HCT116 (cell line): Measurements from ENCODE around the gene SPEM1. TPM values are rescaled to one million over a fixed set of nuclear protein-coding genes. Genes with fewer than 3 reads are reported as not detected.

Experiments used
- ATAC-seq: fragments of 200-7000 bp; cut with Tn5 transposase; 2 replicates; pipeline ENCODE4 v1.9.1; 2020; ENCODE audit warnings: mild to moderate bottlenecking, moderate library complexity
- BruUV-seq: library from RNA; stranded (reverse); fragments of 400-500 nt; replicated peaks from 2 replicates; lab custom pipeline; 2021; lab: Mats Ljungman, UMichigan
- CTCF ChIA-PET: fragments of 300-600 bp; sonication (Branson Sonifier 250); formaldehyde crosslinking; loops from one replicate; lab custom pipeline; 2021; ENCODE audit warnings: antibody characterized with exemption; lab: Charles Lee
- POLR2A ChIA-PET: fragments of 300-600, 350-600 bp; sonication (Branson Sonifier 250); formaldehyde crosslinking; loops from one replicate; lab custom pipeline; 2021; ENCODE audit warnings: antibody characterized with exemption; lab: Charles Lee
- RAD21 ChIA-PET, 2 experiments: fragments of 300-600 bp; sonication (Branson Sonifier 250); formaldehyde crosslinking; loops; one replicate each; lab custom pipeline; 2023; ENCODE audit warnings: low total read pairs in 2 of 2; ENCODE audit not compliant: uncharacterized antibody in 2 of 2, unreplicated experiment in 2 of 2, low non-redundant PET in 1 of 2; lab: Charles Lee
- DNase-seq: peaks from one replicate; pipeline ENCODE4 v3.0.0-alpha.2; 2010; ENCODE audit warnings: low read depth, low spot score
- H2AFZ ChIP-seq: fragments of 200-600 bp; shearing (Covaris generic), sonication (generic); 2 replicates; pipeline ENCODE4 v1.6.1; 2017; ENCODE audit warnings: low read depth, mixed run types, mixed read lengths, antibody characterized with exemption, low read length; ENCODE audit not compliant: poor library complexity, severe bottlenecking
- H3K27ac ChIP-seq: 2 replicates; pipeline ENCODE4 v1.5.1; 2012; ENCODE audit warnings: low read depth, low read length
- H3K27me3 ChIP-seq: fragments of 200-600 bp; sonication (generic); 2 replicates; pipeline ENCODE4 v1.6.1; 2016; ENCODE audit warnings: mixed run types, low read length, mixed read lengths; ENCODE audit not compliant: insufficient read depth
- H3K36me3 ChIP-seq, 2 experiments: fragments of 200-500 bp in 1 of 2; fragments of 200-600 bp in 1 of 2; sonication (Bioruptor generic) in 1 of 2; sonication (generic) in 1 of 2; 2 replicates each; pipeline versions ENCODE4 v1.5.1 to v1.6.1; 2014 to 2016; ENCODE audit warnings: low read length in 2 of 2, inconsistent platforms in 1 of 2, mixed read lengths in 1 of 2, mixed run types in 1 of 2; ENCODE audit not compliant: insufficient read depth in 2 of 2, control insufficient read depth in 1 of 2
- H3K4me1 ChIP-seq, 2 experiments: fragments of 200-600 bp in 1 of 2; sonication (generic) in 1 of 2; 2 replicates each; pipeline versions ENCODE4 v1.5.1 to v1.6.1; 2012 to 2017; ENCODE audit warnings: low read length in 2 of 2, inconsistent platforms in 1 of 2, mild to moderate bottlenecking in 1 of 2, mixed read lengths in 1 of 2, mixed run types in 1 of 2, moderate library complexity in 1 of 2; ENCODE audit not compliant: insufficient read depth in 2 of 2, control insufficient read depth in 1 of 2
- H3K4me2 ChIP-seq: fragments of 200-600 bp; sonication (generic); 2 replicates; pipeline ENCODE4 v1.6.1; 2017; ENCODE audit warnings: mixed run types, low read length, mixed read lengths
- H3K4me3 ChIP-seq, 2 experiments: fragments of 200-600 bp in 1 of 2; sonication (generic) in 1 of 2; replicated peaks in 1 of 2; 2 replicates each; pipeline ENCODE4 v1.5.1; 2011 to 2016; ENCODE audit warnings: low read length in 2 of 2, control low read depth in 1 of 2, low read depth in 1 of 2, mild to moderate bottlenecking in 1 of 2, mixed read lengths in 1 of 2, mixed run types in 1 of 2
- H3K79me2 ChIP-seq: fragments of 200-600 bp; sonication (generic); 2 replicates; pipeline ENCODE4 v1.6.1; 2017; ENCODE audit warnings: mild to moderate bottlenecking, mixed run types, low read length, moderate library complexity, mixed read lengths; ENCODE audit not compliant: insufficient read depth
- H3K9ac ChIP-seq: fragments of 200-600 bp; sonication (generic); 2 replicates; pipeline ENCODE4 v1.6.1; 2016; ENCODE audit warnings: low read length, mixed read lengths
- H3K9me2 ChIP-seq: fragments of 200-600 bp; sonication (generic), shearing (Covaris generic); 2 replicates; pipeline ENCODE4 v1.6.1; 2017; ENCODE audit warnings: mixed run types, mild to moderate bottlenecking, moderate library complexity; ENCODE audit not compliant: insufficient read depth
- H3K9me3 ChIP-seq, 2 experiments: fragments of 200-500 bp in 1 of 2; fragments of 200-600 bp in 1 of 2; sonication (Bioruptor generic) in 1 of 2; sonication (generic) in 1 of 2; 2 replicates each; pipeline ENCODE4 v1.6.1; 2014 to 2017; ENCODE audit warnings: low read length in 2 of 2, mixed read lengths in 2 of 2, inconsistent platforms in 1 of 2, low read depth in 1 of 2, mild to moderate bottlenecking in 1 of 2, mixed run types in 1 of 2, moderate library complexity in 1 of 2; ENCODE audit not compliant: control insufficient read depth in 1 of 2, insufficient read depth in 1 of 2
- H4K20me1 ChIP-seq: fragments of 200-600 bp; sonication (generic), shearing (Covaris generic); 2 replicates; pipeline ENCODE4 v1.6.1; 2017; ENCODE audit warnings: mixed run types, mild to moderate bottlenecking, moderate library complexity; ENCODE audit not compliant: insufficient read depth
- CBX3 ChIP-seq: IDR thresholded peaks from 2 replicates; pipeline ENCODE4 v1.6.1; 2012; ENCODE audit warnings: low read depth
- CEBPB ChIP-seq: IDR thresholded peaks from 2 replicates; pipeline ENCODE4 v1.6.1; 2012; ENCODE audit warnings: low read depth
- EGR1 ChIP-seq: IDR thresholded peaks from 2 replicates; pipeline ENCODE4 v1.6.1; 2012; ENCODE audit warnings: low read depth
- EZH2 ChIP-seq: fragments of 200-600 bp; sonication (generic); IDR thresholded peaks from 2 replicates; pipeline ENCODE4 v1.6.1; 2017; ENCODE audit warnings: antibody characterized with exemption, mixed run types
- FOSL1 ChIP-seq: IDR thresholded peaks from 2 replicates; pipeline ENCODE4 v1.6.1; 2012; ENCODE audit warnings: low read depth
- JUND ChIP-seq: IDR thresholded peaks from 2 replicates; pipeline ENCODE4 v1.6.1; 2012
- SIN3A ChIP-seq: IDR thresholded peaks from 2 replicates; pipeline ENCODE4 v1.6.1; 2012; ENCODE audit warnings: low read depth
- SP1 ChIP-seq: IDR thresholded peaks from 2 replicates; pipeline ENCODE4 v1.6.1; 2012; ENCODE audit warnings: low read depth
- TCF7L2 ChIP-seq: IDR thresholded peaks from 2 replicates; pipeline ENCODE4 v1.7.0; 2011; ENCODE audit warnings: borderline replicate concordance, inconsistent platforms; ENCODE audit not compliant: insufficient read depth, insufficient read length; ENCODE audit errors: extremely low read depth
- YY1 ChIP-seq: IDR thresholded peaks from 2 replicates; pipeline ENCODE4 v1.6.1; 2011; ENCODE audit warnings: low read length, low read depth, moderate library complexity, mild to moderate bottlenecking; ENCODE audit not compliant: insufficient replicate concordance; ENCODE audit errors: extremely low read depth
- intact Hi-C: fragments of 100-400 bp; cut with micrococcal nuclease; formaldehyde crosslinking; loops from 2 replicates; pipeline ENCODE4 v1.10.0; 2022
- total RNA-seq: library from RNA; stranded (reverse); gene quantifications from one replicate; pipeline ENCODE4 v1.2.1, GENCODE V29; 2021; ENCODE audit not compliant: unreplicated experiment
- TF ChIP-seq, protein P1 (sequence below): IDR thresholded peaks from 2 replicates; pipeline ENCODE4 v1.6.1; 2012
- TF ChIP-seq, protein P2 (sequence below): IDR thresholded peaks from 2 replicates; pipeline ENCODE4 v1.6.1; 2012

SPEM1 gene
- total RNA-seq, 1 experiment from 2014 or later: 0.32 TPM

DNA sequence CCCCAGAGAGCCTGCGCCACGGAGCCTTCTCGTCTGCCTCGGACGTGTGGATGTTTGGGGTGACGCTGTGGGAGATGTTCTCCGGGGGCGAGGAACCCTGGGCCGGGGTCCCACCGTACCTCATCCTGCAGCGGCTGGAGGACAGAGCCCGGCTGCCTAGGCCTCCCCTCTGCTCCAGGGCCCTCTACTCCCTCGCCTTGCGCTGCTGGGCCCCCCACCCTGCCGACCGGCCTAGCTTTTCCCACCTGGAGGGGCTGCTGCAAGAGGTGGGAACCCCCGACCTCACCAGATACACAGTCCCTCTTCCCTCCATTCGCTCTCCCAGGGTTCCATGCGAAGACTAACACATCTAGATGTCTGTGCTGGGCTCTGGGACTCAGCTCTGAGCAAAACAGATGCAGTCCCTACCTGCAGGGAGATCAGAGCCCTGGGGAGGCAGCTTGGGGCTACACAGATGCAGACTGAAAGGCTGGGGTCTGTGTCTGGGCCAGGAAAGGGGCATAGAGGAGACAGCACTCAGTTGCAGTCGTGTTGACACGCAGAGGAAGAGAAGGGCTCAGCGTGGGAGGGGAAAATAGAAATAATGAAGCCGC, 35.5 kb upstream of the SPEM1 start:
- ChIA-PET POLR2A (interaction anchor here (1.6 kb wide), 1 partner anchor 8 kb away, joined by 3 read pairs; no protein-coding TSS in a partner anchor), CTCF (no interaction called here)

DNA sequence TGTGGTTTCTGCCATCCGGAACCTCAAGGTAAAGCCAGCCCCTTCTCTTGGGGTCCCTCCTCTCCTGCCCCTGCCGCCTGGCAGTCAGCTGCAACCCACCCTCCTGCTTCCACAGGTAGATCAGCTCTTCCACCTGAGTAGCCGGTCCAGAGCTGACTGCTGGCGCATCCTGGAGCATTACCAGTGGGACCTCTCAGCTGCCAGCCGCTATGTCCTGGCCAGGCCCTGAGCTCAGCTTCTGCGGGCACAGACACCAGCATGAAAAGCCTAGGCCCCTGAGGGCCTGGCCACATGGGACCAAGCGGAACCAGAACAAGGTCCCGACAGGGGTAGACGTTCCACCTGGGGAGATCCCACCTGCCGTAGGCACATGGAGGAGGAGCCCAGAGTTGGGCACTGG, 31.3 kb upstream of the SPEM1 start:
- Histone ChIP-seq H3K4me3 (no peak overlapping the region), H4K20me1 (no peaks in the 10 kb centered on the region), H2AFZ (no peak overlapping the region), H3K9me2 (no peaks in the 10 kb centered on the region), H3K4me2 (no peak overlapping the region), H3K27ac (no peak overlapping the region), H3K79me2 (0 out of 2 replicates have a peak, but pooled peaks cover 7% of the 10 kb centered on the region), H3K9me3 (no peaks in the 10 kb centered on the region), H3K4me1 (peaks cover 3 to 9% of the 10 kb centered on the region in 2 experiments; a peak in 2 of 4 replicates), H3K36me3 (peaks cover 10 to 20% of the 10 kb centered on the region in 2 experiments; a peak in 3 of 4 replicates), H3K9ac (no peak overlapping the region), H3K27me3 (no peaks in the 10 kb centered on the region)
- RAD21 ChIA-PET: no interaction called here
- ATAC-seq (no peak), DNase-seq (no peak)
- TF ChIP-seq EZH2 (no peak), YY1 (no peak), JUND (no peak), SP1 (no peak), EGR1 (no peak), FOSL1 (no peak), SIN3A (no peak)
- TF ChIP-seq, protein P1, sequence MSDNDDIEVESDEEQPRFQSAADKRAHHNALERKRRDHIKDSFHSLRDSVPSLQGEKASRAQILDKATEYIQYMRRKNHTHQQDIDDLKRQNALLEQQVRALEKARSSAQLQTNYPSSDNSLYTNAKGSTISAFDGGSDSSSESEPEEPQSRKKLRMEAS: no peak
- CTCF ChIA-PET: no interaction called here
- intact Hi-C loops: no loop called here
- BruUV-seq: no TSS peak
- POLR2A ChIA-PET: interaction anchor here (1.2 kb wide), 1 partner anchor 12 kb away, joined by 3 read pairs; no protein-coding TSS in a partner anchor

More for the DNA sequence above, 35.5 kb upstream of the SPEM1 start:
- H3K36me3 ChIP-seq: peaks cover 3 to 18% of the 10 kb centered on the region in 2 experiments; a peak in 2 of 4 replicates
- ATAC-seq (no peak), DNase-seq (no peak)
- no peak for TF ChIP-seq CEBPB
- TF ChIP-seq TCF7L2: no peak
- TF ChIP-seq, protein P2, sequence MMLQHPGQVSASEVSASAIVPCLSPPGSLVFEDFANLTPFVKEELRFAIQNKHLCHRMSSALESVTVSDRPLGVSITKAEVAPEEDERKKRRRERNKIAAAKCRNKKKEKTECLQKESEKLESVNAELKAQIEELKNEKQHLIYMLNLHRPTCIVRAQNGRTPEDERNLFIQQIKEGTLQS: no peak
- no peak for TF ChIP-seq JUND
- no peak for TF ChIP-seq FOSL1
- TF ChIP-seq CBX3: no peak
- TF ChIP-seq, protein P1: no peak
- no peak for TF ChIP-seq EGR1
- TF ChIP-seq EZH2: no peak
- TF ChIP-seq SP1: no peak
- no peak overlapping the region for H3K27ac ChIP-seq
- no peaks in the 10 kb centered on the region for H3K27me3 ChIP-seq
- H3K4me1 ChIP-seq: peaks cover 8 to 26% of the 10 kb centered on the region in 2 experiments; a peak in 3 of 4 replicates
- H3K4me2 ChIP-seq: no peak overlapping the region
- H3K4me3 ChIP-seq: no peak overlapping the region
- 0 out of 4 replicates have a peak, but pooled peaks cover 0 to 2% of the 10 kb centered on the region in 2 experiments for H3K9me3 ChIP-seq
- no TSS peak for BruUV-seq
- no peaks in the 10 kb centered on the region for H3K9me2 ChIP-seq
- peaks cover 8% of the 10 kb centered on the region; the same call in 1 of the 2 replicates for H3K79me2 ChIP-seq
- RAD21 ChIA-PET: no interaction called here
- no peak overlapping the region for H3K9ac ChIP-seq
- no peaks in the 10 kb centered on the region for H4K20me1 ChIP-seq
- no peak overlapping the region for H2AFZ ChIP-seq
- intact Hi-C loops: no loop called here
